HEK293T (cell line): ENCODE results near the gene THRB.

Experiments
- ARNT ChIP-seq: fragments of 450-650 bp; IDR thresholded peaks from 2 replicates; pipeline ENCODE4 v1.6.1; 2017; ENCODE audit warnings: mild to moderate bottlenecking
- BHLHE40 ChIP-seq: fragments of 450-650 bp; IDR thresholded peaks from 2 replicates; pipeline ENCODE4 v1.6.1; 2016; ENCODE audit warnings: mild to moderate bottlenecking, moderate library complexity, borderline replicate concordance
- ELF4 ChIP-seq: fragments of 450-650 bp; IDR thresholded peaks from 2 replicates; pipeline ENCODE4 v1.6.1; 2017; ENCODE audit warnings: antibody characterized with exemption
- FOXA1 ChIP-seq: fragments of 450-650 bp; IDR thresholded peaks from 2 replicates; pipeline ENCODE4 v1.6.1; 2016; ENCODE audit warnings: mild to moderate bottlenecking
- FOXK2 ChIP-seq: fragments of 450-650 bp; IDR thresholded peaks from 2 replicates; pipeline ENCODE4 v1.6.1; 2016; ENCODE audit warnings: mild to moderate bottlenecking
- FOXM1 ChIP-seq: fragments of 450-650 bp; IDR thresholded peaks from 2 replicates; pipeline ENCODE4 v1.6.1; 2017; ENCODE audit warnings: mild to moderate bottlenecking, borderline replicate concordance
- HDGF ChIP-seq: fragments of 450-650 bp; IDR thresholded peaks from 2 replicates; pipeline ENCODE4 v1.6.1; 2017; ENCODE audit warnings: antibody characterized with exemption, borderline replicate concordance
- LEF1 ChIP-seq: fragments of 450-650 bp; IDR thresholded peaks from 2 replicates; pipeline ENCODE4 v1.6.1; 2017; ENCODE audit warnings: mild to moderate bottlenecking, borderline replicate concordance
- SP1 ChIP-seq: fragments of 450-650 bp; IDR thresholded peaks from 2 replicates; pipeline ENCODE4 v1.6.1; 2017
- SUZ12 ChIP-seq: fragments of 450-650 bp; IDR thresholded peaks from 2 replicates; pipeline ENCODE4 v1.6.1; 2016; ENCODE audit warnings: mild to moderate bottlenecking
- ZNF384 ChIP-seq: fragments of 450-650 bp; IDR thresholded peaks from 2 replicates; pipeline ENCODE4 v1.6.1; 2016

GRCh38 chr3:24481193-24481592 lies 13.5 kb downstream of the THRB start:
- TF ChIP-seq SP1 = no peak
- TF ChIP-seq HDGF = no peak
- no peak for TF ChIP-seq ZNF384
- TF ChIP-seq FOXM1 = no peak
- no peak for TF ChIP-seq FOXA1
- no peak for TF ChIP-seq FOXK2
- TF ChIP-seq ARNT = no peak
- no peak for TF ChIP-seq BHLHE40
- no peak for TF ChIP-seq ELF4
- TF ChIP-seq LEF1 = no peak
- TF ChIP-seq SUZ12 = no peak
